PC-3 (cell line): ENCODE measurements around the gene MTMR11. TPM values are rescaled to one million over a fixed set of nuclear protein-coding genes. Genes with fewer than 3 reads are reported as not detected.

Experiments
- ATAC-seq: fragments of 200-7000 bp; cut with Tn5 transposase; 2 replicates; pipeline ENCODE4 v1.9.1; 2020; ENCODE audit warnings: mild to moderate bottlenecking, moderate library complexity
- BruUV-seq: library from RNA; stranded (reverse); fragments of 400-500 nt; replicated peaks from 2 replicates; lab custom pipeline; 2021; lab: Mats Ljungman, UMichigan
- CTCF ChIA-PET: fragments of 300-600 bp; sonication (Branson Sonifier 250); formaldehyde crosslinking; loops from one replicate; lab custom pipeline; 2022; ENCODE audit warnings: antibody characterized with exemption; lab: Charles Lee
- POLR2A ChIA-PET: fragments of 300-600 bp; sonication (Branson Sonifier 250); formaldehyde crosslinking; loops from one replicate; lab custom pipeline; 2022; ENCODE audit warnings: antibody characterized with exemption; ENCODE audit not compliant: unreplicated experiment; lab: Charles Lee
- DNase-seq: peaks from one replicate; pipeline ENCODE4 v3.0.0-alpha.2; 2015
- H2AFZ ChIP-seq: fragments of 300-600 bp; sonication (generic); 2 replicates; pipeline ENCODE4 v1.6.0; 2016; ENCODE audit warnings: antibody characterized with exemption, low read length
- H3F3A ChIP-seq: fragments of 300-600 bp; sonication (generic); one replicate; pipeline ENCODE4 v1.6.0; 2017; ENCODE audit warnings: antibody characterized with exemption, low read length, control low read depth, mild to moderate bottlenecking; ENCODE audit not compliant: unreplicated experiment
- H3K27ac ChIP-seq: fragments of 300-600 bp; sonication (generic); 2 replicates; pipeline ENCODE4 v1.5.1; 2016; ENCODE audit warnings: mild to moderate bottlenecking, low read length
- H3K27me3 ChIP-seq: fragments of 300-600 bp; sonication (generic); 2 replicates; pipeline ENCODE4 v1.6.1; 2016; ENCODE audit warnings: low read length, mixed read lengths
- H3K36me3 ChIP-seq: fragments of 300-600 bp; sonication (generic); 2 replicates; pipeline ENCODE4 v1.6.1; 2016; ENCODE audit warnings: low read depth, mixed run types, low read length, mixed read lengths
- H3K4me1 ChIP-seq: fragments of 300-600 bp; sonication (generic); 2 replicates; pipeline ENCODE4 v1.5.1; 2016; ENCODE audit warnings: low read length; ENCODE audit not compliant: insufficient read depth
- H3K4me2 ChIP-seq: fragments of 300-600 bp; sonication (generic); 2 replicates; pipeline ENCODE4 v1.6.0; 2016; ENCODE audit warnings: low read length
- H3K4me3 ChIP-seq: fragments of 300-600 bp; sonication (generic); 2 replicates; pipeline ENCODE4 v1.5.1; 2016; ENCODE audit warnings: mild to moderate bottlenecking, low read length, mixed read lengths
- H3K79me2 ChIP-seq: fragments of 300-600 bp; sonication (generic); 2 replicates; pipeline ENCODE4 v1.6.1; 2017; ENCODE audit warnings: low read length, mixed read lengths
- H3K9ac ChIP-seq: fragments of 300-600 bp; sonication (generic); 2 replicates; pipeline ENCODE4 v1.6.0; 2016; ENCODE audit warnings: mild to moderate bottlenecking, low read length
- H3K9me2 ChIP-seq: fragments of 300-600 bp; sonication (generic); replicated peaks from 2 replicates; pipeline ENCODE4 v1.6.1; 2016; ENCODE audit warnings: mixed run types, low read length, mixed read lengths
- H3K9me3 ChIP-seq: fragments of 300-600 bp; sonication (generic); 2 replicates; pipeline ENCODE4 v1.6.1; 2016; ENCODE audit warnings: low read length, mixed read lengths
- H4K20me1 ChIP-seq: fragments of 300-600 bp; sonication (generic); 2 replicates; pipeline ENCODE4 v1.6.1; 2016; ENCODE audit warnings: low read length, mixed read lengths
- EZH2 ChIP-seq: fragments of 300-600 bp; sonication (generic); IDR thresholded peaks from one replicate; pipeline ENCODE4 v1.6.1; 2017; ENCODE audit warnings: antibody characterized with exemption, mild to moderate bottlenecking, low read length; ENCODE audit not compliant: unreplicated experiment
- EZH2phosphoT487 ChIP-seq: fragments of 300-600 bp; sonication (generic); IDR thresholded peaks from 2 replicates; pipeline ENCODE4 v1.6.1; 2018; ENCODE audit warnings: mild to moderate bottlenecking, antibody characterized with exemption, low read length, borderline replicate concordance
- intact Hi-C: fragments of 100-400 bp; cut with micrococcal nuclease; formaldehyde crosslinking; loops from 2 replicates; pipeline ENCODE4 v1.9.0; 2023
- total RNA-seq: library from RNA; depleted of rRNA; stranded (reverse); fragments of >200 nt; gene quantifications from 2 replicates; pipeline ENCODE4 v1.2.3, GENCODE V29; 2014
- TF ChIP-seq, protein P1 (sequence below): fragments of 300-600 bp; sonication (generic); conservative IDR thresholded peaks from 2 replicates; pipeline ENCODE4 v1.5.1; 2017; ENCODE audit warnings: antibody characterized with exemption, low read depth, mild to moderate bottlenecking, low read length

Gene MTMR11
- total RNA-seq, 1 experiment from 2014 or later: 5.1 TPM

DNA sequence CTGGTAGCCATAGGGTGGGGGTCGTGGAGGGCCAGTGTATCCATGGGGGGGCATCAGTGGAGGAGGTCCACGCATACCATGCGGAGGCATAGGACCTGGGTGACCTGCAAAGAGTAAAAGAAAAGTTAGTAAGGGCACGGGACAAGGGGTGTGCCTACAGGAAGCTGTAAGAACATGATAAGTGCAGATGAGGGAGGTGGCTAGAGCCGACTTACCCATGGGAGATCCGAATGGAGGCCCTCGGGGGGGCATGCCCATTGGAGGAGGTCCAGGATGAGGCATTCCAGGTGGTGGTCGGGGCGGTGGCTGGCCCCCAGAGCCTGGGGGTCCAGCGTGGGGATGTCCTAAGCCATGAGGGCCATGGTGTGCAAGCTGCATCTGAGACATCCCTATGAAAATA is 13.1 kb downstream of the MTMR11 start:
- H3K27ac ChIP-seq: no peak overlapping the region
- no peak for DNase-seq
- BruUV-seq: no TSS peak
- H3K27me3 ChIP-seq: no peaks in the 10 kb centered on the region
- no peaks in the 10 kb centered on the region for H3K9me3 ChIP-seq
- H3K36me3 ChIP-seq: peaks cover 53% of the 10 kb centered on the region
- H3K79me2 ChIP-seq: peaks cover 34% of the 10 kb centered on the region
- H3K9ac ChIP-seq: no peak overlapping the region
- no peak overlapping the region for H2AFZ ChIP-seq
- CTCF ChIA-PET: no interaction called here
- intact Hi-C loops: no loop called here
- no peaks in the 10 kb centered on the region for H3K9me2 ChIP-seq
- peaks cover 26% of the 10 kb centered on the region for H3K4me1 ChIP-seq
- POLR2A ChIA-PET: no interaction called here
- TF ChIP-seq EZH2phosphoT487 (no peak), EZH2 (no peak)
- TF ChIP-seq, protein P1, sequence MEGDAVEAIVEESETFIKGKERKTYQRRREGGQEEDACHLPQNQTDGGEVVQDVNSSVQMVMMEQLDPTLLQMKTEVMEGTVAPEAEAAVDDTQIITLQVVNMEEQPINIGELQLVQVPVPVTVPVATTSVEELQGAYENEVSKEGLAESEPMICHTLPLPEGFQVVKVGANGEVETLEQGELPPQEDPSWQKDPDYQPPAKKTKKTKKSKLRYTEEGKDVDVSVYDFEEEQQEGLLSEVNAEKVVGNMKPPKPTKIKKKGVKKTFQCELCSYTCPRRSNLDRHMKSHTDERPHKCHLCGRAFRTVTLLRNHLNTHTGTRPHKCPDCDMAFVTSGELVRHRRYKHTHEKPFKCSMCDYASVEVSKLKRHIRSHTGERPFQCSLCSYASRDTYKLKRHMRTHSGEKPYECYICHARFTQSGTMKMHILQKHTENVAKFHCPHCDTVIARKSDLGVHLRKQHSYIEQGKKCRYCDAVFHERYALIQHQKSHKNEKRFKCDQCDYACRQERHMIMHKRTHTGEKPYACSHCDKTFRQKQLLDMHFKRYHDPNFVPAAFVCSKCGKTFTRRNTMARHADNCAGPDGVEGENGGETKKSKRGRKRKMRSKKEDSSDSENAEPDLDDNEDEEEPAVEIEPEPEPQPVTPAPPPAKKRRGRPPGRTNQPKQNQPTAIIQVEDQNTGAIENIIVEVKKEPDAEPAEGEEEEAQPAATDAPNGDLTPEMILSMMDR: no peak
- ATAC-seq: no peak
- H3F3A ChIP-seq: peaks cover 3% of the 10 kb centered on the region
- no peak overlapping the region for H3K4me2 ChIP-seq
- no peak overlapping the region for H3K4me3 ChIP-seq
- H4K20me1 ChIP-seq: peaks cover 27% of the 10 kb centered on the region; the same call in 1 of the 2 replicates

- ATAC-seq (no peak), DNase-seq (no peak)
- no TSS peak for BruUV-seq
- H3K36me3 ChIP-seq: peaks cover 8% of the 10 kb centered on the region
- TF ChIP-seq EZH2phosphoT487 (no peak), EZH2 (no peak)
- TF ChIP-seq, protein P1: no peak
- no peaks in the 10 kb centered on the region for H3K9me2 ChIP-seq
- no peaks in the 10 kb centered on the region for H3K79me2 ChIP-seq
- H3K4me3 ChIP-seq: no peak within 1 kb of the TSS
- peaks cover 5% of the 10 kb centered on the region for H3F3A ChIP-seq
- H3K9me3 ChIP-seq: no peaks in the 10 kb centered on the region
- intact Hi-C loops: no loop called here
- H4K20me1 ChIP-seq: no peaks in the 10 kb centered on the region
- POLR2A ChIA-PET: no interaction called here
- H2AFZ ChIP-seq: no peak within 1 kb of the TSS
- CTCF ChIA-PET: no interaction called here
- H3K9ac ChIP-seq: no peak within 1 kb of the TSS
- H3K27me3 ChIP-seq: no peaks in the 10 kb centered on the region
- no peak within 1 kb of the TSS for H3K27ac ChIP-seq
- H3K4me1 ChIP-seq: no peaks in the 10 kb centered on the region
- H3K4me2 ChIP-seq: no peak within 1 kb of the TSS
Measured at GRCh38 chr1:149917571-149918144, 19.0 kb downstream of the MTMR11 start, which contains the start of gene SV2A. Gene SV2A, minus strand, starts transcription at chr1:149917844. Its CDS starts 4,004 bp downstream, at chr1:149913840.

- H3K4me3 ChIP-seq: no peak overlapping the region
- H3K9me2 ChIP-seq: no peaks in the 10 kb centered on the region
- H3K4me2 ChIP-seq: no peak overlapping the region
- H3K9ac ChIP-seq: no peak overlapping the region
- no peak for ATAC-seq
- no peak for DNase-seq
- POLR2A ChIA-PET: no interaction called here
- no peak overlapping the region for H2AFZ ChIP-seq
- CTCF ChIA-PET: no interaction called here
- no peaks in the 10 kb centered on the region for H3K27me3 ChIP-seq
- TF ChIP-seq, protein P1: no peak
- no peak for TF ChIP-seq EZH2
- H3F3A ChIP-seq: peaks cover 5% of the 10 kb centered on the region
- H3K27ac ChIP-seq: no peak overlapping the region
- BruUV-seq: no TSS peak
- no peaks in the 10 kb centered on the region for H3K9me3 ChIP-seq
- no peaks in the 10 kb centered on the region for H3K4me1 ChIP-seq
- H3K36me3 ChIP-seq: peaks cover 3% of the 10 kb centered on the region; the same call in 1 of the 2 replicates
- H3K79me2 ChIP-seq: no peaks in the 10 kb centered on the region
- intact Hi-C loops: no loop called here
- H4K20me1 ChIP-seq: no peaks in the 10 kb centered on the region
Measured at GRCh38 chr1:149916898-149917252, 19.8 kb downstream of the MTMR11 start.
